Fibroblast of gingiva (primary cell): ENCODE measurements around the gene COQ8B.
"Not testable (repeated sequence)": the region's sequence is repeated elsewhere in the genome, so short reads cannot be mapped to it uniquely, and the experiment has no call there.

Experiments used
- DNase-seq: peaks from one replicate; pipeline ENCODE4 v3.0.0-alpha.2; 2011; ENCODE audit warnings: low read depth

The COQ8B gene

GRCh38 chr19:40716482-40717324 is at the start of gene COQ8B, which contains the start of gene ITPKC:
Gene COQ8B, minus strand, starts transcription at chr19:40716886. Its CDS starts 2,254 bp downstream, at chr19:40714632.
Gene ITPKC, plus strand, starts transcription at chr19:40717112. Its CDS starts 24 bp downstream, at chr19:40717136.
- DNase-seq: peak; percentile 97

GRCh38 chr19:40766385-40766784 is 49.7 kb upstream of the COQ8B start:
- DNase-seq: not testable (repeated sequence)

- no peak for DNase-seq
Observed at GRCh38 chr19:40763963-40764362, 47.3 kb upstream of the COQ8B start.

GRCh38 chr19:40763526-40763925 is 46.8 kb upstream of the COQ8B start:
- no peak for DNase-seq

- no peak for DNase-seq
Observed at GRCh38 chr19:40762754-40763470, 46.2 kb upstream of the COQ8B start.

GRCh38 chr19:40759352-40759751 is 42.7 kb upstream of the COQ8B start:
- DNase-seq: no peak

- no peak for DNase-seq
Observed at GRCh38 chr19:40758491-40758890, 41.8 kb upstream of the COQ8B start.

- DNase-seq: no peak
Observed at GRCh38 chr19:40756502-40757110, 39.9 kb upstream of the COQ8B start.

- DNase-seq: no peak
Observed at GRCh38 chr19:40755791-40756190, 39.1 kb upstream of the COQ8B start.

- DNase-seq: no peak
Observed at GRCh38 chr19:40755248-40755624, 38.5 kb upstream of the COQ8B start.

GRCh38 chr19:40754611-40755247 is 38.0 kb upstream of the COQ8B start:
- no peak for DNase-seq

- DNase-seq: no peak
Observed at GRCh38 chr19:40752257-40752781, 35.6 kb upstream of the COQ8B start.

- DNase-seq: peak; percentile 97
Observed at GRCh38 chr19:40750874-40751537, 34.3 kb upstream of the COQ8B start, which contains the start of gene SNRPA. Gene SNRPA, plus strand, starts transcription at chr19:40751203. Its CDS starts 206 bp downstream, at chr19:40751409.

- peak; percentile 100 for DNase-seq
Observed at GRCh38 chr19:40750058-40750873, 33.6 kb upstream of the COQ8B start, which contains the start of gene ACTMAP. Gene ACTMAP, minus strand, starts transcription at chr19:40750477. Its CDS starts 674 bp downstream, at chr19:40749803.

GRCh38 chr19:40747536-40747935 is 30.9 kb upstream of the COQ8B start:
- DNase-seq: no peak

GRCh38 chr19:40745402-40745780 is 28.7 kb upstream of the COQ8B start:
- peak; percentile 69 for DNase-seq

- no peak for DNase-seq
Observed at GRCh38 chr19:40744554-40745401, 28.1 kb upstream of the COQ8B start.

GRCh38 chr19:40743926-40744325 is 27.2 kb upstream of the COQ8B start:
- no peak for DNase-seq

- DNase-seq: no peak
Observed at GRCh38 chr19:40742886-40743285, 26.2 kb upstream of the COQ8B start.
